Hematopoietic multipotent progenitor cell treated with erythropoietin and hydrocortisone succinate and interleukin-3 and kit ligand, for 15 days (in vitro differentiated cells): Measurements from ENCODE around the gene SLC24A3.
A peak's percentile ranks its signal among the peaks of the same experiment; 100 is the strongest.

Experiments used
- DNase-seq: peaks from one replicate; pipeline ENCODE4 v3.0.0-alpha.2; 2015; ENCODE audit warnings: low spot score

SLC24A3 gene

GRCh38 chr20:19594896-19595295 is 382.5 kb downstream of the SLC24A3 start:
- DNase-seq: no peak

GRCh38 chr20:19598117-19598850 is 385.8 kb downstream of the SLC24A3 start:
- no peak for DNase-seq

- DNase-seq: no peak
Observed at GRCh38 chr20:19599200-19599599, 386.8 kb downstream of the SLC24A3 start.

GRCh38 chr20:19600042-19600441 is 387.6 kb downstream of the SLC24A3 start:
- DNase-seq: no peak

- DNase-seq: no peak
Observed at GRCh38 chr20:19601126-19601810, 388.8 kb downstream of the SLC24A3 start.

GRCh38 chr20:19602675-19603375 is 390.4 kb downstream of the SLC24A3 start:
- DNase-seq: no peak

- no peak for DNase-seq
Observed at GRCh38 chr20:19603376-19603750, 390.9 kb downstream of the SLC24A3 start.

- DNase-seq: no peak
Observed at GRCh38 chr20:19605786-19606485, 393.5 kb downstream of the SLC24A3 start.

- no peak for DNase-seq
Observed at GRCh38 chr20:19609642-19610223, 397.3 kb downstream of the SLC24A3 start.

- DNase-seq: no peak
Observed at GRCh38 chr20:19615629-19616028, 403.2 kb downstream of the SLC24A3 start.

- DNase-seq: no peak
Observed at GRCh38 chr20:19616081-19616480, 403.6 kb downstream of the SLC24A3 start.

- DNase-seq: no peak
Observed at GRCh38 chr20:19616620-19617019, 404.2 kb downstream of the SLC24A3 start.

- DNase-seq: no peak
Observed at GRCh38 chr20:19617256-19617655, 404.8 kb downstream of the SLC24A3 start.

GRCh38 chr20:19618711-19619110 is 406.3 kb downstream of the SLC24A3 start:
- DNase-seq: no peak

- no peak for DNase-seq
Observed at GRCh38 chr20:19619904-19620430, 407.5 kb downstream of the SLC24A3 start.

GRCh38 chr20:19620446-19620845 is 408.0 kb downstream of the SLC24A3 start:
- DNase-seq: no peak

- no peak for DNase-seq
Observed at GRCh38 chr20:19621072-19621471, 408.6 kb downstream of the SLC24A3 start.

GRCh38 chr20:19624221-19624965 is 412.0 kb downstream of the SLC24A3 start:
- no peak for DNase-seq

GRCh38 chr20:19625426-19625825 is 413.0 kb downstream of the SLC24A3 start:
- no peak for DNase-seq

GRCh38 chr20:19626896-19627295 is 414.5 kb downstream of the SLC24A3 start:
- DNase-seq: no peak

- DNase-seq: peak; percentile 54
Observed at GRCh38 chr20:19628570-19629134, 416.2 kb downstream of the SLC24A3 start.
